Psoas muscle (tissue), 8 donors: ENCODE measurements around the gene SUSD3. TPM values are rescaled to one million over a fixed set of nuclear protein-coding genes. Genes with fewer than 3 reads are reported as not detected.

Source experiments
- ATAC-seq, 4 donors: fragments of 200-7000 bp; cut with Tn5 transposase; one replicate each; pipeline ENCODE4 v1.9.1; 2020; ENCODE audit warnings: moderate library complexity in 3 of 4, mild to moderate bottlenecking in 2 of 4
- DNase-seq, 2 donors: peaks; one replicate each; pipeline ENCODE4 v3.0.0-alpha.2; 2020
- H3K27ac ChIP-seq: fragments of 200-600 bp; one replicate; pipeline ENCODE4 v1.8.0; 2022
- H3K27me3 ChIP-seq, 3 donors: fragments of 200-600 bp in 1 of 3; one replicate each; pipeline versions ENCODE4 v1.6.1 to v1.8.0; 2013 to 2022; ENCODE audit warnings: low read length in 2 of 3, mild to moderate bottlenecking in 2 of 3, moderate library complexity in 1 of 3; ENCODE audit not compliant: insufficient read depth in 3 of 3
- H3K36me3 ChIP-seq, 2 donors: fragments of 200-600 bp in 1 of 2; one replicate each; pipeline versions ENCODE4 v1.6.1 to v1.8.0; 2013 to 2022; ENCODE audit warnings: low read depth in 1 of 2, mild to moderate bottlenecking in 1 of 2, moderate library complexity in 1 of 2; ENCODE audit not compliant: insufficient read depth in 1 of 2
- H3K4me1 ChIP-seq: fragments of 200-600 bp; one replicate; pipeline ENCODE4 v1.8.0; 2022
- H3K4me3 ChIP-seq: fragments of 200-600 bp; one replicate; pipeline ENCODE4 v1.8.0; 2022; ENCODE audit warnings: mild to moderate bottlenecking
- H3K9me3 ChIP-seq: fragments of 200-600 bp; one replicate; pipeline ENCODE4 v1.8.0; 2022
- CTCF ChIP-seq: fragments of 200-600 bp; IDR thresholded peaks from one replicate; pipeline ENCODE4 v1.8.0; 2022; ENCODE audit warnings: antibody characterized with exemption
- WGBS, 3 donors: extraction: QIAGEN DNeasy Blood & Tissue Kit; methylation state at CpG; one replicate each; pipeline versions ENCODE4 v1.1.6 to v1.1.7; 2013; 5-methylcytosine and 5-hydroxymethylcytosine counted together
- intact Hi-C, 2 donors: fragments of 100-400 bp; cut with DNase I; formaldehyde crosslinking; loops; one replicate each; pipeline versions ENCODE4 v1.11.0 to v1.14.2; 2022
- polyA plus RNA-seq, 3 donors: library from polyadenylated mRNA; stranded (reverse); fragments of 200-250 nt; gene quantifications; one replicate each; pipeline ENCODE4 v1.2.3, GENCODE V29; 2013
- total RNA-seq, 4 donors: library from RNA; stranded (reverse); fragmentation: NEBNext Ultra II Directional in 2 of 4; extraction: Animal tissue kit (Norgen Biotek cat#: 25700) in 2 of 4; gene quantifications; one replicate each; pipeline versions ENCODE4 v1.2.1 to v1.2.4, GENCODE V29; 2021 to 2023
- donor health status: healthy with polysubstance abuse.
- donor health status: DM: no; HTN: no; CAD: no; lungs with moderate emphysema.
- donor health status: Bipolar disorder and iron deficiency.
- donor health status: healthy.
- donor health status: DM: yes; HTN: yes; CAD: no.
- donor health status: DM: no; HTN: no; CAD: no.
- donor health status: DM: no; HTN: no; CAD: no.
- donor health status: DM: yes; HTN: yes; CAD: no.

The SUSD3 gene
- total and polyA plus RNA-seq, 7 donors: 0.13 to 0.65 (median 0.34) TPM; not detected in 2

DNA sequence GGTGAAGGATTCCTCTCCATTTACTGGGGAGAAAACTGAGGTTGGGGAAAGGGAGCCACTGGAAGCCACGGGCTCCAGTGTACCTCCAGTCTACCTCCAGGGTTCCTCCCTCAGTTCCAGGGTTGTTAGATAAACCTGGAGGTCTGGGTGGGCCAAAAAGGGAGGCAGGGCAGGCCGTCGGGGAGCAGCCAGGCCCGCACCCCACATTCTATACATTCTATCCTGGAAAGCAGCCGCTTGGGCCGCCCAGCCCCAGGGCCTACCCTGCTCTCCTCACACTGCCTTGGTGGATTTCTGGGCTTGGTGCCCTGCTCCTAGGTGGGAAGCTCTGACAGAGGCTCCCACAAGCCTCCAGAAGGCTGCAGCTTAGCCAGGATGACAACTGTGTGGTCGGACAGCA lies 18.1 kb upstream of the SUSD3 start:
- Histone ChIP-seq H3K4me3 (no peak overlapping the region), H3K27me3 (no peaks in the 10 kb centered on the region), H3K4me1 (no peaks in the 10 kb centered on the region), H3K27ac (no peak overlapping the region), H3K36me3 (no peaks in the 10 kb centered on the region), H3K9me3 (no peaks in the 10 kb centered on the region)
- DNase-seq: no peak
- ATAC-seq: no peak
- 87 to 89% (median 89%) methylated on average over 7 of the region's 7 CpGs for WGBS, 3 donors
- intact Hi-C loops: no loop called here
- no peak for TF ChIP-seq CTCF

DNA sequence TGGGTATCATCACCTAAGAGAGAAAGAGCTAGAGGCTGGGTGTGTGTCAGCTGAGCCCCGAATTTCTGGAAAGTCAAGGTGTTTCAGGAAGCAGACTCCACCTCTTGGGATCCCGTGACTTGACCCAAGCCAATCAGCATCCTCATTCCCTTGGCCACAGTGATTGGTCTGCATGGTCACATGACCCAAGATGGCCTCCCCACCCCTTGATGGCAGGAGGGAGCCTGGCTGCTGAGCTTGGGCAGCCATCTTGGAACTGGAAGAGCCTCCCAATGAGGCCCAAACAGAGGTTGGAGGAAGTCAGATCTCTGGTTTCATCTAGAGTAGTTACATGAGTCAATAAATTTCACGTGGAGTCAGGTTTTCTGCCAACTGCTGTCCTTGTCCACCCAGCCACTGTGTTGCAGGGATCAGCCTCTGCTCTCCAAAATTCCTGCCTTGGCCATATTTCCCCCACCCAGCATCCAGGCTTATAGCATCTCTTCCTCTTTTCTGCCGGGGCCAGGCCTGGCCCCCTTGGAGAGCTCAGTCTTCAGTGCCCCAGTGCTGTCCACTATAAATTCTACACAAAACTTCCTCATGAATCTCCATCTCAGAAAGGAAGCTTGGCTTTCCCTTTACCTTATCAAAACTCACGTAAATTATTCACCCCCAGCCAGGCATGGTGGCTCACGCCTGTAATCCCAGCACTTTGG lies 17.2 kb upstream of the SUSD3 start:
- Histone ChIP-seq H3K27ac (no peak overlapping the region), H3K4me3 (no peak overlapping the region), H3K36me3 (no peaks in the 10 kb centered on the region), H3K4me1 (no peaks in the 10 kb centered on the region), H3K9me3 (no peaks in the 10 kb centered on the region), H3K27me3 (no peaks in the 10 kb centered on the region)
- intact Hi-C loops: no loop called here
- ATAC-seq (no peak), DNase-seq (no peak)
- 84 to 88% (median 85%) methylated on average over 6 of the region's 6 CpGs for WGBS, 3 donors
- TF ChIP-seq CTCF: no peak

DNA sequence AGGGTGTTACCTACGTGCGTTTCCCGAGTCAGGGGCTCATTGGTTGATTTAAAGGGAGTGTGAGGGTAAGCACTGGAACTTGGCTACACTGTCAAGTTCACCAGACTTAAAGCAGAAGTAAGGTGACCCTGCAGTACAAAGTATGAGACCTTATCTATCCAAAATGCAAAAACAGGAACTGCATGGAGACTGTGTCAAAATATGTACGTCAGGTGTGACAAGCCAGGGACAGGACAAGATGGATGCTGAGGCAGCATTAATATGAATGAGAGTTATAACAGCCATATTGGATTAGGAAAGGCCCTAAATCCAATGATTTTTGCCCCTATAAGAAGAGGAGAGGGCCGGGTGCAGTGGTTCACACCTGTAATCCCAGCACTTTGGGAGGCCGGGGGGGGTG lies 15.4 kb upstream of the SUSD3 start:
- Histone ChIP-seq H3K4me3 (no peak overlapping the region), H3K27me3 (no peaks in the 10 kb centered on the region), H3K27ac (no peak overlapping the region), H3K9me3 (no peaks in the 10 kb centered on the region), H3K36me3 (no peaks in the 10 kb centered on the region), H3K4me1 (no peaks in the 10 kb centered on the region)
- intact Hi-C loops: no loop called here
- ATAC-seq (no peak), DNase-seq (no peak)
- TF ChIP-seq CTCF: no peak
- WGBS, 3 donors: 84 to 85% (median 84%) methylated on average over 6 of the region's 6 CpGs

- intact Hi-C loops: no loop called here
- no peak for TF ChIP-seq CTCF
- Histone ChIP-seq H3K4me1 (no peaks in the 10 kb centered on the region), H3K27me3 (no peaks in the 10 kb centered on the region), H3K4me3 (no peak overlapping the region), H3K9me3 (no peaks in the 10 kb centered on the region), H3K36me3 (no peaks in the 10 kb centered on the region), H3K27ac (no peak overlapping the region)
- 90% methylated on average over 2 of the region's 2 CpGs for WGBS, 3 donors
- DNase-seq (no peak), ATAC-seq (no peak)
Measured at GRCh38 chr9:93045521-93045920, 13.0 kb upstream of the SUSD3 start.
